ENCODE results near the gene ACO2. TPM values are rescaled to one million over a fixed set of nuclear protein-coding genes. Genes with fewer than 3 reads are reported as not detected.

The ACO2 gene
- total and polyA plus RNA-seq, 2 of the 13 experiments (the other 11 are each of a cell fraction or from before 2014, with no cell fraction given) = 19.2 to 45.6 TPM

DNA sequence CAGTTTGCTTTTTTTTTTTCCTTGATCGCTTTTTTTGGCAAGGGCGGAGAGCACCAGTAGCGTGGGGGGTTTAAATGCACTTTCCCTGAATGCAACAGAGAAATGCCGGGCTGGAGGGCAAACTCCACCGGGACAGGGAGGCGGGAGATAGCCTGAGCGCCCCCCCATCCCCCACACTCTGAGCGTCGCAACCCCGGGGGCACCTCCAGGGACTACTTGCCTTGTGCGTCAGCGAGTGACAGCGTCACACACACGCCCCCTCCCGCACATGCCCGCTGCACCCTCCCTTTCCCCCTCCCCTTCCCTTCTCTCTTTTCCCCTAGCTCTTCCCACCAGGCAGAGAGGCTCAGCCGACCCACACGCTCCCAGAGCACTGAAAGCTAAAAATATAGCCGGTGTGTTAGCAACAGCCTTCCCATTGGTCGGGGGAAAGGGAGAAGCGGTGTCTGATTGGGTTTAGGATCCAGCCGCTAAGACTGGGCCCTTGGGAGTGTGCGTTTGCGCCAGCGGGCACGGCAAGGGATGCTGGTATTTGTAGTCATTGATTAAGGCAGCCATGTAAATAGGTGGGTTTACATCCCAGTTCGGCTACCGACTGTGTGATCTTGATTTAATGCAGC lies 20.6 kb upstream of the ACO2 start (continued):
- TF ChIP-seq TCF12 (IDR thresholded peaks at IDR 0.05) (no peak), TCF12 (CRISPR knock-in tag; IDR thresholded peaks at IDR 0.05) (no peak), NFKB2 (CRISPR knock-in tag; IDR thresholded peaks at IDR 0.05; ENCODE audit: borderline replicate concordance) (peak; percentile 68; the same call in 1 of the 2 replicates), ZFP36L2 (CRISPR knock-in tag; IDR thresholded peaks at IDR 0.05) (no peak), NFKBIZ (CRISPR knock-in tag; IDR thresholded peaks at IDR 0.05) (no peak), PCBP2 (optimal IDR thresholded peaks at IDR 0.05; ENCODE audit: low read depth, low read length, poor library complexity, severe bottlenecking) (peak; percentile 57), PITX1 (CRISPR knock-in tag; IDR thresholded peaks at IDR 0.05) (no peak), DMTF1 (CRISPR knock-in tag; IDR thresholded peaks at IDR 0.05) (no peak), TEAD2 (CRISPR knock-in tag; IDR thresholded peaks at IDR 0.05) (no peak), ZNF761 (CRISPR knock-in tag; conservative IDR thresholded peaks at IDR 0.05) (no peak; the same call in 1 of the 2 replicates), HNRNPL (IDR thresholded peaks at IDR 0.05; ENCODE audit: low read depth, low read length) (0 out of 2 replicates have a peak, but pooled peaks have one; percentile 56), TSC22D2 (CRISPR knock-in tag; IDR thresholded peaks at IDR 0.05; ENCODE audit: borderline replicate concordance) (no peak), TCF7 (IDR thresholded peaks at IDR 0.05; ENCODE audit: low read depth) (peak; percentile 36; the same call in 1 of the 2 replicates), ZNF367 (CRISPR knock-in tag; IDR thresholded peaks at IDR 0.05; ENCODE audit: borderline replicate concordance) (no peak), AFF4 (CRISPR knock-in tag; IDR thresholded peaks at IDR 0.05) (peak; percentile 31; the same call in 1 of the 2 replicates), ZNF772 (CRISPR knock-in tag; IDR thresholded peaks at IDR 0.05) (no peak; the same call in none of the 2 replicates), ZBTB3 (CRISPR knock-in tag; IDR thresholded peaks at IDR 0.05; ENCODE audit: borderline replicate concordance, low read depth) (no peak), ZNF253 (CRISPR knock-in tag; IDR thresholded peaks at IDR 0.05; ENCODE audit: borderline replicate concordance) (no peak), ZNF441 (CRISPR knock-in tag; IDR thresholded peaks at IDR 0.05; ENCODE audit: borderline replicate concordance) (no peak; the same call in 1 of the 2 replicates)
- TF ChIP-seq, protein P1, sequence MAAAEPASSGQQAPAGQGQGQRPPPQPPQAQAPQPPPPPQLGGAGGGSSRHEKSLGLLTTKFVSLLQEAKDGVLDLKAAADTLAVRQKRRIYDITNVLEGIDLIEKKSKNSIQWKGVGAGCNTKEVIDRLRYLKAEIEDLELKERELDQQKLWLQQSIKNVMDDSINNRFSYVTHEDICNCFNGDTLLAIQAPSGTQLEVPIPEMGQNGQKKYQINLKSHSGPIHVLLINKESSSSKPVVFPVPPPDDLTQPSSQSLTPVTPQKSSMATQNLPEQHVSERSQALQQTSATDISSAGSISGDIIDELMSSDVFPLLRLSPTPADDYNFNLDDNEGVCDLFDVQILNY (CRISPR knock-in tag; conservative IDR thresholded peaks at IDR 0.05) = peak; percentile 76
- TF ChIP-seq, protein P2, sequence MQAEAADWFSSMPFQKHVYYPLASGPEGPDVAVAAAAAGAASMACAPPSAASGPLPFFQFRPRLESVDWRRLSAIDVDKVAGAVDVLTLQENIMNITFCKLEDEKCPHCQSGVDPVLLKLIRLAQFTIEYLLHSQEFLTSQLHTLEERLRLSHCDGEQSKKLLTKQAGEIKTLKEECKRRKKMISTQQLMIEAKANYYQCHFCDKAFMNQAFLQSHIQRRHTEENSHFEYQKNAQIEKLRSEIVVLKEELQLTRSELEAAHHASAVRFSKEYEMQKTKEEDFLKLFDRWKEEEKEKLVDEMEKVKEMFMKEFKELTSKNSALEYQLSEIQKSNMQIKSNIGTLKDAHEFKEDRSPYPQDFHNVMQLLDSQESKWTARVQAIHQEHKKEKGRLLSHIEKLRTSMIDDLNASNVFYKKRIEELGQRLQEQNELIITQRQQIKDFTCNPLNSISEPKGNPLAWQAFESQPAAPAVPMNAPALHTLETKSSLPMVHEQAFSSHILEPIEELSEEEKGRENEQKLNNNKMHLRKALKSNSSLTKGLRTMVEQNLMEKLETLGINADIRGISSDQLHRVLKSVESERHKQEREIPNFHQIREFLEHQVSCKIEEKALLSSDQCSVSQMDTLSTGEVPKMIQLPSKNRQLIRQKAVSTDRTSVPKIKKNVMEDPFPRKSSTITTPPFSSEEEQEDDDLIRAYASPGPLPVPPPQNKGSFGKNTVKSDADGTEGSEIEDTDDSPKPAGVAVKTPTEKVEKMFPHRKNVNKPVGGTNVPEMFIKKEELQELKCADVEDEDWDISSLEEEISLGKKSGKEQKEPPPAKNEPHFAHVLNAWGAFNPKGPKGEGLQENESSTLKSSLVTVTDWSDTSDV (CRISPR knock-in tag; IDR thresholded peaks at IDR 0.05) = no peak

All from HepG2 (cell line).